GOT3 (cell line): Measurements from ENCODE around the gene LAX1.

Experiments used
- DNase-seq: peaks from one replicate; lab custom pipeline; 2025; ENCODE audit warnings: mixed read lengths; lab: John Stamatoyannopoulos, UW

The LAX1 gene

DNA sequence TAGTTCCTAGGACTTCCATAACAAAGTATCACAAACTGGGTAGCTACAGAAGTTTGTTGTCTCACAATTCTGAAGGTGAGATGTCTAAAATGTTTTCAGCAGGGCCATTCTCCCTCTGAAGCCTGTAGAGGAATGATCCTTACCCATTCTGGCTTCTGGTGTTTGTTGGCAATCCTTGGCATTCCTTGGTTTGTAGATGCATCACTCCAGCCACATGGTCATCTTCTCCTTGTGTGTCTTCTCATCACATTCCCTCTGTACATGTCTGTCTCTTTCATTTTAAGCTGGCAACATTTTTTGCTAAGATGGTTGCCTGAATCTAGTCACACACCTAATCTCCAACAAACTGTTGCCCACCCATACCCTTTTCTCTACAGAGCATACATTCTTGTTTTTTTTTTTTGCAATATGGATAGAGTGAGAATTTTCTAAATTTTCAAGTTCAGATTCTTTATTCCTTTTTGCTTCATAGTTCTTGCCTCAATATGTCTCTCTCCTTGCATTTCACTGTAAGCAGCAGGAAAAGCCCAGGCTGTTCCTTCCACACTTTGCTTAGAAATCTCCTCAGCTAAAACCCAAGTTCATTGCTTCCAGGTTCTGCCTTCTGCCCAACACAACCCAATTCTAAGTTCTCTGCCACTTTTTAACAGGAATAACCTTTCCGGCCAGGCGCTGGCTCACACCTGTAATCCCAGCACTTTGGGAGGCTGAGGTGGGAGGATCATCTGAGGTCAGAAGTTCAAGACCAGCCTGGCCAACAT lies 48.8 kb downstream of the LAX1 start:
- DNase-seq, result no peak

DNA sequence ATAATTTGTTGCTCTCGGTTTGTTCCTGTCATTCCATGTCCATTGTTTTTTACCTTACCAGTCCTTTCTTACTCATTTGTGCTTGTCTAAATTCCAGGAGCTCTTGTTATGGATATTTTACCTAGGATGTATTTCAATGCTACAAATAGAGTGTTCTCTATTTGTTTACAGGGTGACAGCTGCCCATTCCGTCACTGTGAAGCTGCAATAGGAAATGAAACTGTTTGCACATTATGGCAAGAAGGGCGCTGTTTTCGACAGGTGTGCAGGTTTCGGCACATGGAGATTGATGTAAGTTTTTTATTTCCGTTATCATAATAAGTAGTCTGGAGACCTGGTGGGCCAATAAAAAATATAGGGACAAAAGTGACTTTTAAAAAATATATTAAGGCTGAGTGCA lies 53.4 kb downstream of the LAX1 start:
- DNase-seq, result no peak

DNA sequence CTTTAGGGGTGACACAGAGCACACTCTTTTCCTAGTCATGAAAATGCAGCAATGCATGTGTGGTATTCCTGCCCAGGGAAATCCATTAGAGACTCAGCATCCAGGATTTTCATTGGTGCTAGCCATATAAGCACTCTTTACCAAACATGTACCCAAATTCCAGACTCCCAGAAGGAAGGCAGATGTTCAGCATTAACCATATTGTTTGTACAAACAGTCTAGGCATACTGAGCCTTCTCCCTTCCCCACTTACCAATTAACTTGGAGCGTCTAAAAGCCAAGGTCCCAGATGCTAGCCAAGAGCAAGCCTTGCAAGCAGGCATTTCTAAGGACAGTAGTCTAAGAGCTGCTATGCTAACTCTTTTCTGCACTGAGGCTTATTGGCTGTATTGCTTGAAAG lies 58.3 kb downstream of the LAX1 start:
- DNase-seq, result no peak
